A549 (cell line): ENCODE measurements around the gene UBAC2. TPM values are rescaled to one million over a fixed set of nuclear protein-coding genes. Genes with fewer than 3 reads are reported as not detected.

ENCODE experiments used
- ATAC-seq, 2 experiments: fragments of 200-7000 bp in 1 of 2; fragments of >200 bp in 1 of 2; cut with Nextera tagmentation in 1 of 2; cut with Tn5 transposase in 1 of 2; 3 replicates each; pipeline versions ENCODE4 v1.8.0 to v1.9.1; 2018 to 2020; ENCODE audit warnings: mild to moderate bottlenecking in 1 of 2, moderate library complexity in 1 of 2
- CTCF ChIA-PET: fragments of 300-600 bp; sonication (Branson Sonifier 250); formaldehyde crosslinking; extraction: SDS; loops from one replicate; lab custom pipeline; 2021; ENCODE audit warnings: antibody characterized with exemption, inconsistent platforms; lab: Yijun Ruan, JAX
- POLR2A ChIA-PET: fragments of 350-600 bp; formaldehyde crosslinking; extraction: SDS; loops from one replicate; lab custom pipeline; 2021; ENCODE audit warnings: antibody characterized with exemption, inconsistent platforms; lab: Yijun Ruan, JAX
- DNase-seq, 2 experiments: peaks; one replicate each; pipeline versions ENCODE4 v3.0.0 to v3.0.0-alpha.2; 2011 to 2016; ENCODE audit warnings: low read depth in 1 of 2, low spot score in 1 of 2
- FAIRE-seq: peaks from 2 replicates; lab custom pipeline; 2011; peaks lifted over from hg19 to GRCh38; lab: Jason Lieb, UNC
- H3K27ac ChIP-seq, 2 experiments: fragments of >200 bp; sonication (Bioruptor Twin); formaldehyde crosslinking; 3 replicates each; pipeline ENCODE4 v1.5.1; 2016 to 2017
- H3K4me1 ChIP-seq: fragments of >200 bp; sonication (Bioruptor Twin); formaldehyde crosslinking; 3 replicates; pipeline ENCODE4 v1.6.1; 2016
- H3K4me2 ChIP-seq: fragments of >200 bp; sonication (Bioruptor Twin); formaldehyde crosslinking; 3 replicates; pipeline ENCODE4 v1.6.1; 2016
- H3K4me3 ChIP-seq: fragments of >200 bp; sonication (Bioruptor Twin); formaldehyde crosslinking; 3 replicates; pipeline ENCODE4 v1.5.1; 2016
- H3K9me3 ChIP-seq: fragments of >200 bp; sonication (Bioruptor Twin); formaldehyde crosslinking; 3 replicates; pipeline ENCODE4 v1.6.1; 2016
- BHLHE40 ChIP-seq: IDR thresholded peaks from 2 replicates; pipeline ENCODE4 v1.6.1; 2012; ENCODE audit warnings: low read depth, low read length, inconsistent platforms
- CBX2 ChIP-seq: fragments of 200-600 bp; sonication (generic); IDR thresholded peaks from 2 replicates; pipeline ENCODE4 v1.6.1; 2016; ENCODE audit warnings: low read depth, mild to moderate bottlenecking, borderline replicate concordance
- CHD4 ChIP-seq: fragments of 200-600 bp; sonication (generic); IDR thresholded peaks from 2 replicates; pipeline ENCODE4 v1.6.1; 2016; ENCODE audit warnings: antibody characterized with exemption, mild to moderate bottlenecking, borderline replicate concordance
- CTCF ChIP-seq: fragments of >200 bp; sonication (Bioruptor Twin); formaldehyde crosslinking; IDR thresholded peaks from 3 replicates; pipeline ENCODE4 v1.5.1; 2016
- ELK1 ChIP-seq: fragments of 150-350 bp; IDR thresholded peaks from 2 replicates; pipeline ENCODE4 v1.6.1; 2014; ENCODE audit warnings: low read depth, mild to moderate bottlenecking, low read length
- EP300 ChIP-seq, 2 experiments: fragments of >200 bp; sonication (Bioruptor Twin); formaldehyde crosslinking; IDR thresholded peaks; 2 replicates in 1 of 2; 3 replicates in 1 of 2; pipeline ENCODE4 v1.6.1; 2016 to 2017
- FOSL2 ChIP-seq, 2 experiments: fragments of 450-650 bp in 1 of 2; fragments of >200 bp in 1 of 2; sonication (Bioruptor Twin) in 1 of 2; formaldehyde crosslinking; IDR thresholded peaks; 2 replicates each; pipeline versions ENCODE4 v1.5.0 to v1.6.1; 2016 to 2020; ENCODE audit warnings: mild to moderate bottlenecking in 1 of 2, moderate library complexity in 1 of 2
- FOXS1 ChIP-seq: fragments of 250-450 bp; sonication (Bioruptor Pico); IDR thresholded peaks from 2 replicates; pipeline ENCODE4 v1.5.0; 2020; ENCODE audit warnings: mild to moderate bottlenecking, moderate library complexity
- GATA3 ChIP-seq: IDR thresholded peaks from 2 replicates; pipeline ENCODE4 v1.6.1; 2012; ENCODE audit warnings: borderline replicate concordance
- HOXB13 ChIP-seq: fragments of 250-450 bp; sonication (Bioruptor Pico); IDR thresholded peaks from 2 replicates; pipeline ENCODE4 v1.5.0; 2020; ENCODE audit warnings: low read depth, mild to moderate bottlenecking, moderate library complexity
- HOXB5 ChIP-seq: fragments of 250-450 bp; sonication (Bioruptor Pico); IDR thresholded peaks from 2 replicates; pipeline ENCODE4 v1.5.0; 2020; ENCODE audit warnings: mild to moderate bottlenecking, moderate library complexity
- KDM1A ChIP-seq: fragments of 200-600 bp; sonication (generic); IDR thresholded peaks from 2 replicates; pipeline ENCODE4 v1.6.1; 2016; ENCODE audit warnings: low read depth, mild to moderate bottlenecking
- MAFK ChIP-seq: fragments of 450-650 bp; IDR thresholded peaks from 2 replicates; pipeline ENCODE4 v1.6.1; 2014; ENCODE audit not compliant: partially characterized antibody
- MYC ChIP-seq: IDR thresholded peaks from 2 replicates; pipeline ENCODE4 v1.6.1; 2012; ENCODE audit warnings: mild to moderate bottlenecking, inconsistent platforms, low read length, improper control_type of control experiment, borderline replicate concordance
- NPAS2 ChIP-seq: fragments of 250-450 bp; sonication (Bioruptor Pico); IDR thresholded peaks from 2 replicates; pipeline ENCODE4 v1.8.0; 2022; ENCODE audit warnings: mild to moderate bottlenecking, moderate library complexity, borderline replicate concordance
- NR3C1 ChIP-seq: fragments of >200 bp; sonication (Bioruptor Twin); formaldehyde crosslinking; IDR thresholded peaks from 3 replicates; pipeline ENCODE4 v1.6.1; 2017
- PBX3 ChIP-seq: IDR thresholded peaks from 2 replicates; pipeline ENCODE4 v1.6.1; 2012
- POLR2AphosphoS2 ChIP-seq: conservative IDR thresholded peaks from 2 replicates; pipeline ENCODE4 v1.6.1; 2012; ENCODE audit warnings: low read length, improper control_type of control experiment, inconsistent platforms
- RAD21 ChIP-seq, 2 experiments: fragments of >200 bp in 1 of 2; sonication (Bioruptor Twin) in 1 of 2; formaldehyde crosslinking in 1 of 2; IDR thresholded peaks in 1 of 2; conservative IDR thresholded peaks in 1 of 2; 2 replicates in 1 of 2; 3 replicates in 1 of 2; pipeline ENCODE4 v1.6.1; 2012 to 2018; ENCODE audit warnings: inconsistent platforms in 1 of 2
- REST ChIP-seq: fragments of 200-600 bp; sonication (generic); IDR thresholded peaks from 2 replicates; pipeline ENCODE4 v1.6.1; 2016; ENCODE audit warnings: antibody characterized with exemption, mild to moderate bottlenecking, moderate library complexity
- RNF2 ChIP-seq: fragments of 200-600 bp; sonication (generic); IDR thresholded peaks from 2 replicates; pipeline ENCODE4 v1.6.1; 2016; ENCODE audit warnings: low read depth, mild to moderate bottlenecking, antibody characterized with exemption, moderate library complexity, borderline replicate concordance
- SREBF2 ChIP-seq: fragments of 450-650 bp; IDR thresholded peaks from 2 replicates; pipeline ENCODE4 v1.6.1; 2014; ENCODE audit warnings: mild to moderate bottlenecking, moderate library complexity
- TP53 ChIP-seq: fragments of 250-450 bp; sonication (Bioruptor Pico); IDR thresholded peaks from 2 replicates; pipeline ENCODE4 v1.5.0; 2021; ENCODE audit warnings: mild to moderate bottlenecking, moderate library complexity
- WGBS: methylation state at CpG from one replicate; pipeline ENCODE4 v1.1.6; 2017; ENCODE audit errors: missing lambda C conversion rate; 5-methylcytosine and 5-hydroxymethylcytosine counted together
- polyA plus RNA-seq, 4 experiments: library from polyadenylated mRNA; depleted of rRNA in 3 of 4; stranded (reverse); fragments of >200 nt; fragmentation: RNase III in 1 of 4; extraction: RNeasy Plus Mini Kit Qiagen cat#74134 plus additional on column Dnase treatment in 1 of 4; gene quantifications; 2 replicates in 3 of 4; 3 replicates in 1 of 4; pipeline ENCODE4 v1.2.3, GENCODE V29; 2011 to 2017

UBAC2 gene
- polyA plus RNA-seq, 2 of the 4 experiments (the other 2 are of a cell fraction) = 61.6 to 103 TPM

- DNase-seq = no peak
- no peak for TF ChIP-seq GATA3
- no peak for TF ChIP-seq RNF2
- TF ChIP-seq MAFK = no peak
- TF ChIP-seq HOXB13 (CRISPR knock-in tag) = no peak
- TF ChIP-seq HOXB5 = no peak
- TF ChIP-seq PBX3 = no peak
- no peak for TF ChIP-seq SREBF2
- no peak for TF ChIP-seq NPAS2 (CRISPR knock-in tag)
- no peak for TF ChIP-seq RAD21 (conservative IDR thresholded peaks at IDR 0.05 in 1 of 2, IDR thresholded peaks at IDR 0.05 in 1 of 2)
- TF ChIP-seq FOSL2 (IDR thresholded peaks at IDR 0.05) = no peak
- TF ChIP-seq FOSL2 (CRISPR knock-in tag; IDR thresholded peaks at IDR 0.05) = no peak
- no peak for TF ChIP-seq REST
- no peak for TF ChIP-seq KDM1A
- TF ChIP-seq CTCF = no peak
- no peak overlapping the region for H3K27ac ChIP-seq
- no peaks in the 10 kb centered on the region for H3K4me1 ChIP-seq
- no peaks in the 10 kb centered on the region for H3K9me3 ChIP-seq
- no peak overlapping the region for H3K4me2 ChIP-seq
- no peak for ATAC-seq
- CTCF ChIA-PET = no interaction called here
- no peak overlapping the region for H3K4me3 ChIP-seq
- 93% methylated on average over 9 of the region's 9 CpGs for WGBS
- POLR2A ChIA-PET = no interaction called here
- no peak for FAIRE-seq
These were observed 131.8 kb downstream of the UBAC2 start for GRCh38 chr13:99332456-99332855.

GRCh38 chr13:99334221-99334620, 133.6 kb downstream of the UBAC2 start:
- POLR2A ChIA-PET = no interaction called here
- no peak overlapping the region for H3K4me3 ChIP-seq
- WGBS = 83% methylated on average over 3 of the region's 3 CpGs
- CTCF ChIA-PET = interaction anchor here (0.6 to 1.1 kb wide), 3 partner anchors 66 to 102 kb away, joined by 3 read pairs; no protein-coding TSS in a partner anchor
- no peak overlapping the region for H3K4me2 ChIP-seq
- no peak for DNase-seq
- no peak overlapping the region for H3K27ac ChIP-seq
- FAIRE-seq = no peak
- ATAC-seq = no peak
- H3K9me3 ChIP-seq = no peaks in the 10 kb centered on the region
- no peaks in the 10 kb centered on the region for H3K4me1 ChIP-seq
- TF ChIP-seq CHD4 = no peak
- no peak for TF ChIP-seq EP300 (IDR thresholded peaks at IDR 0.05)
- no peak for TF ChIP-seq CBX2
- no peak for TF ChIP-seq FOXS1
- TF ChIP-seq POLR2AphosphoS2 = no peak
- TF ChIP-seq NR3C1 = no peak
- TF ChIP-seq MYC = no peak
- no peak for TF ChIP-seq NPAS2 (CRISPR knock-in tag)
- no peak for TF ChIP-seq BHLHE40
- no peak for TF ChIP-seq TP53 (CRISPR knock-in tag)
- TF ChIP-seq ELK1 = no peak
